ENCODE measurements around the gene MRO.
A peak's percentile ranks its signal among the peaks of the same experiment; 100 is the strongest.
"Not testable (repeated sequence)": the region's sequence is repeated elsewhere in the genome, so short reads cannot be mapped to it uniquely, and the experiment has no call there.

MRO gene

DNA sequence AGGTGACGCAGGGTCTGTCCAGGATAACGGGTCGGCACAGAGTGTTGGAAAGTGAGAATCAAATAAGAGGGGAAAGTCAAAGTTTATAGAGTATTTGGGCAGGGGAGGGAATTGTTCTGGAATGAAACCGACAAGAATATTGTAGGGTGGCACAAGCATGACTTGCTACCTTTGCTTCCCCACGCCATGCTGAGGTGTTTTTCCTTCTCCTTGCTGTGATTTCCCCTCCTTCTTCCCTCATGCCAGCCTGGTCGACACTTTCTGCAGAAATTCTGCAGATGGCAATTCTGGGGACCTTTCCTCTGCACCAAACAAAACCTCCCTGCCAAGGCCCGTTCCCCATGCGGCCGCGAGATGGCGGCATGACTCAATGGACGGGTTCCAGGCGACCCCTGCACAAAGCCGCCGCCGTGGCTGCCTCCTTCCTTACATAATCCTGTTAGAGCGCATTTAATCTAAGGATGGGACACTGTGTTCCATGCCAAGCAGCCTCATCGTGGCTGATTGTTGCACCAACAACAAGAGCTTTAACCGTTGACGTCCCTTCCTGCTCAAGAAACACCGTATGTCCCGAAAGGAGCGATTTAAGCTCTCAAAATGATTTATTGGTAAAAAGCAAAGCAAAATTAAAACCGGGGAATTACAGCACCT is at the start of gene MRO:
Gene MRO (minus strand): TSS at position 289 of the 651 bp plus-strand sequence. CDS start 10,616 bp downstream, outside the sequence.
- DNase-seq (ENCODE audit: low read depth), result peak; percentile 65

DNA sequence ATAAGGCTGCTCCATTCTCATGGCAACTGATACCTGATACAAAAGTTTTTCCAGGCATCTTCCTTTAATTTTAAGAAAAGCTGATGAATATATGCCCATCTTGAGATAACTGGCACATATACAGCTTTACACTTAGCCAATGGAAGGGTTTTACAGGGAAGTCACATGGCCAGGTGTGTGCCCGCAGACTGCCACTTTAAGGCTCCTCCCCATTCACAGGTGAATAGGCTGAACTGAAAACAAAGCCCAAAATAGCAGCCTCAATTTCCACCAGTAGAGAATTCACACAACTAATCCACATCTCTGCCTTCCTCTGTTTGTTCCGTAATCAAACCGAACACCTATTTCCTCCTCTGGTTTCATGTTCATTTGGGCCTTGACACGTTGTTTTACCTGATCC is 49.3 kb upstream of the MRO start:
- DNase-seq (ENCODE audit: low read depth), result no peak

DNA sequence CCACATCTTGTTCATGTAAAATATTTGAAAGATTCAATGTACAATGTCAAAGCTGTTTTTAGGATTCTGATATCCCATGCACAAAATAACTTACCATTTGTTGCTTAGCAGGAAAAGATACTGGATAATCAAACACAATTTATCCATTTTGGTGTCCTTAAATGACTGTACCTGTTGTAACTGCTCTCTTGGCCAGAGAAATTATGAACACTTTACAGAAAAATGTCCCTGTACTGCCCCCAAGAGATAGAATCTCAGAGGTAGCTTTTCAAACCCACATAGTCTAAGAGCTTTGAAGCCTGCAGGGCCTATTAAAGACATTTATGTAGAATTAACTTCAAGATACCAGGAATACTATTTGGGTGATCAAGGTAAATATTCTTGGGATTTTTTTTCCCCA is 46.9 kb upstream of the MRO start:
- no peak for DNase-seq (ENCODE audit: low read depth)

DNA sequence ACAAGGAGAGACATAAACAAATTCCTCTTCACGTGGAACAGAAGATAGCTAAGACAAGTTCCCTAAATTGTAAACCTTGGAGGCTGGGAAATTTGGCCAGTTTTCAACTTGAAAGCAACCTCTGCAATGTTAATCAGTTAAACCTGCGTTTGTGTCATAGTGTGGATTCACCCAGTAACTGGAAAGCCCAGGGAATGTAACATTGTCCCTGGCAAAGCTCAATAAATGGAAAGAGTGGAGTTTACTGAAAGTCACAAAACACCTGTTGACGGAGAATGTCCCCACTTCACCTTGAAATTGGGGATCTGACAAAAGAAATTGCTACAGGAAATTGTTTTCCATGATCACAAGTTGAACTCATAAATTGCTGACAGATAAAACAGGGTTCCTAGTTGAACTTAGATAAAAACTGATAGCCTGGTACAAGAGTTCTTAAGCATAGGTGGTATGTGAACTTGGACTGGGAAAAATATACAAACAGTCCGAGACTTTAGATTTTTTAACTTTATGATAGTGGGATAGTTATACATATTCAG is 44.1 kb upstream of the MRO start:
- DNase-seq (ENCODE audit: low read depth), result no peak

DNA sequence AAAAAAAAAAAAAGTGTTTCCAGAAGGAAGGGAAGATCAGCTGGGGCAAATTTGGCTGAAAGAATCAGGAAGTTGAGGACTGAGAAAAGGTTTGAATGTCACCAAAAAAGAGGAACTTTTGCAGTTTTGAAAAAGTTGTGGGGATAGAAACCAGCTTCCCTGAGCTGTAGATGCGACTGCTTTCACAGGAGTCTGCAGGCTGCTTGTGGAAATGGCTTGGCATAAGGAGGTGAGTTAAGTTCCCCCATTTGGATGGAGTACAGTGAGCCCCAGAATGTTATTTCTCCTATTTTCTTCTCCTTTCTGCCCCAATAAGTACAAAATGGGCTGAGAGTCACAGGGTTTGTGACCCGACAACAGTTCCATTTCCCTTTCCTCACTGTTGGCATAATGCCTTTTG is 42.6 kb upstream of the MRO start:
- no peak for DNase-seq (ENCODE audit: low read depth)

DNA sequence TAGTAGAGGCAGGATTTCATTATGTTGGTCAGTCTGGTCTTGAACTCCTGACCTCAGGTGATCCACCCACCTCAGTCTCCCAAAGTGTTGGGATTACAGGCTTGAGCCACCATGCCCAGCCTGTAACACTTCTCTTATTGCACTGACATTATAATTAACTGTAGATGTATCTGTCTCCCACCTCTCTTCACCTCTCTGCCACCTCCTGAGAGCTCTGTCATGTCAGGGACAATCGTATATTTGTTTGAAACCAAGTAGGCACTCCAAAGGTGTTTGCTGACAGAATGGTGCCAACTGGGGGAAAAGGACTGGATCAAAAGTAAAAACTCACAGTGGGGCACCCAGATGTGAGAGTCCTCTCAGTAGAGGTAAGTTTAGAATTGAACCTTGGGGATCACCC is 41.8 kb upstream of the MRO start:
- DNase-seq (ENCODE audit: low read depth), result no peak

DNA sequence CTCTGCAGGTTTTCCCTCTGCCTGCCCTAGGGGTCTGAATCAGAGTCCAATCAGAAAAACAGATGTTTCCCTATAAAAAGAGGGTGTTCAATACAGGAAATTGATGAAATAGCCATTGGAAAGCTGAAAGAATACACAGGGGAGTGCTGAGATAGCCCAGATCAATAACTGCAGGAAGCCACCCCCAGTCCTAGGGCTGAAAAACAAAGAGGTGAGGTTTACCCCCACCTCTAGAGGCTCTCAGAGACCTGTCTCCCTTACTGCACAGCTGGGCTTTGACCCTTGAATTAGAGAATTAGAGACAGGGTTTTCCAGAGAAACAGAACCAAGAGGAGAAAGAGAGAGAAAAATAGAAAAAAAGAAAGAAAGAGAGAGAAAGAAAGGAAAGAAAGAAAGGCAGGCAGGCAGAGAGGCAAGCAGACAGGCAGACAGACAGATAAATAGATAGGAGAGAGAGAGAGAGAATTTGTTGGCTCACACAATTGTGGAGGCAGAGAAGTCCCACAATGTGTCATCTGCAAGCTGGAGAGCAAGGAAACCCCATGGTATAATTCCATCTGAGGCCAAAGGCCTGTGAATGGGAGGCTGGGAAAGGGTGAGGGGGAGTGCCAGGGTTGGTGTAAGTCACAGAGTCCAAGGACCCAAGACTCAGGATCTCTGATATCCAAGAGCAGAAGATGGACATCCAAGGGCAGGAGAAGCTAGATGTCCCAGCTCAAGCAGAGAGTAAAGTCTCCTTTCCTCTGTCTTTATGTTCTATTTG is 40.2 kb upstream of the MRO start:
- DNase-seq (ENCODE audit: low read depth), result no peak

DNA sequence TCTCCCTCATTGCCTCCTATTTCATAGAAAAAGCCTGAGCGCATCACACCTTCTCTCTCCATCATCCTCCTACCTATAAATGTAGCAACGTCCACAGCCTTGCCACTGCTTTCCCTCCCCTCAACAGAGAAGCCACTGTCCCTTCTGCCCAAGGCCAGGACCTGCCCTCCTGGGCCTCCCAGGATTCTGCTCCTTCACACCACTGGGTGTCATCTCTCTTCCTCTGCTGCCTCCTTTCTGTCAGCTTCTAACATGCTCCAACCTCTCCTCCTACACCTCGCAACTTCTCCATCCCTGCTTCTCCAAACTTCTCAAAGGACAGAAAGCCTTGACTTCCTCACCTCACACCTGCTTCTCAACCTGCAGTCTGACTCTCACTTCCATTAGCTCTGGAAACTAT is 37.9 kb upstream of the MRO start:
- no peak for DNase-seq (ENCODE audit: low read depth)

DNA sequence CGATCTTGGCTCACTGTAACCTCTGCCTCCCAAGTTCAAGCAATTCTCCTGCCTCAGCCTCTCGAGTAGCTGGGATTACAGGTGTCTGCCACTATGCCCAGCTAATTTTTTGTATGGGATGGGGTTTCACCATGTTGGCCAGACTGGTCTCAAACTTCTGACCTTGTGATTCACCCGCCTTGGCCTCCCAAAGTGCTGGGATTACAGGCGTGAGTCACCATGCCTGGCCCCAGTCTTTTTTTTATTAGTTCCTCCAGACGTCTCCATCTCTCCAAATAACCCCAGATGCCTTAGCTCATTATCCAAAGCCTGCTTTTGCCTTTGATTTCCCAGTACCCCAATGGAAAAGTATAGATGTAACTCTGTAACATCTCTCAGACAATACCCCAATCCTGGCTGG is 37.4 kb upstream of the MRO start:
- DNase-seq (ENCODE audit: low read depth), result not testable (repeated sequence)

DNA sequence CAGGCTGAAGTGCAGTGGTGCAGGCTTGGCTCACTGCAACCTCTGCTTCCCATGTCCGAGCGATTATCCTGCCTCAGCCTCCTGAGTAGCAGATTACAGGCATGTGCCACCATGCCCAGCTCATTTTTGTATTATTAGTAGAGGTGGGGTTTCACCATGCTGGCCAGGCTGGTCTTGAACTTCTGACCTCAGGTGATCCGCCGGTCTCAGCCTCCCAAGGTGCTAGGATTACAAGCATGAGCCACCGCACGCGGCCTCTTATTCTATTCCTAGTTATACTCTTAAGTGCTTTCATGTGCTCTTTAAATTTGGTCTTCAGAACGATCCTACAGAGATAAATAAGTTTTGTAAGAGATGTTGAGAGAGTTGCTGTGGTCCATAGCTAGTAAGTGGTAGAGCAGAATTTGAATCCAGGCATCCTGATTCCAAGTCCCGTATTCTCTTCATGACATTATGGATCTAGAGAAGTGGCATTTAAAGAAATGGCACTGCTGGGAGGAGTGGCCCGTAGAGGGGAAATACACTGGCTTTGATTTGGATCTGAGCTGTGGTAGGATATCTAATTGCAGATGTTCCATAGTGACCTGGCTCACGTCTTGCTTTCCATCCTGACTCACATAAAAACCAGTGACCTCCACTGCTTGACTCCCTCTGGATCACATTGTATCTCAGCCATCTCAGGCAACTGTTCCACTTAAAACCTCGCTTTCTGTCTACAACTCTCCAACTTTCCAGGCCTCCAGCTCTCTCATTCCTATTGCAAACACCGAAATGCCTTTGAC is 36.4 kb upstream of the MRO start:
- DNase-seq (ENCODE audit: low read depth), result no peak

DNA sequence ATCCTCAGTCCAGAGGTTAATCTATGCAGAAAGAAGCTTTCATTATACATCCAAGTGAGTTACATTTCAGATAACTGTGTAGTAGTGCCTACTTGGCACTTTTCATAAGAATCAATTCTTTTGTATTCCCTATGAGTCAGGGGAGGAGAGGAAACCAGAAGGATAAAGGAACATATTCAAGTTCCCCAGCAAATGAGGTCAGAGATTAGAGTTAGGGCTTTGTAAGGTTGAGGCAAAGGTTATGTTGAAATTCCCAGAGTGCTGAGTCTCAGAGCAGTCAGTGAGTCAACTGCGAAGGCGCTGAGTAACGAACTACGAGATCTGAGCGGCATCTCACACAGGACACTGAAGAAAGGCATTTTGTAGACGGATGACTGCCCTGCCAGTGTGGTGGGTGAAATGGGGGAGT is 34.1 kb upstream of the MRO start:
- no peak for DNase-seq (ENCODE audit: low read depth)

DNA sequence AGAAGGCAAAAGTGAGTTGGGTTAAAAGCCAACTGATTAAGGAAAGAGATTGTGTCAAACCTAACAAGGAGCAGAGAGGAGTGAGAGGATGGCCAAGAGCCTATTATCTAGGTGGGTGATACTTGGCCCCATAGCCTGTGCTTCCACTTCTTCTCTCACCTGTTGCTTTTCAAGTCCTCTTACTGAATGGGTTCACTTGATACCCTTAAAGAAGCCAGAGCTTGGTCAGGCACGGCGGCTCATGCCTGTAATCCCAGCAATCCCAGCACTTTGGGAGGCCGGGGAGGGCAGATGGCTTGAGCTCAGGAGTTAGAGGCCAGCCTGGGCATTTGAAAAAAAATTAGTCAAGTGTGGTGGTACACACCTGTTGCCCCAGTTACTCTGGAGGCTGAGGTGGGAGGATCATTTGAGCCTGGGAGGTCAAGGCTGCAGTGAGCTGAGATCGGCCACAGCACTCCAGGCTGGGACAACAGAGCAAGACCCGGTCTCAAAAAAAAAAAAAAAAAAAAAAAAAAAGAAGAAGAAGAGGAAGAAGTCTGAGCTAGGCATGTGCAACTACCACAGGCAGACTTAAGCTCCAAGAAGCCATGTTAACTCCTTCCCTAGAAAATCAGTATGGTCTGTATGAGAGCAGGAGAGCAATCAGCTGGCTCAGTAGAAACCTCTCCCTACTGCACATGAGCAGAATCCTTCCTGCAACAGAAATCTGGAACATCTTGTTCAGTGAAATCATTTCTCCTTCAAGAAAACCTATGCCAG is 30.7 kb upstream of the MRO start:
- DNase-seq (ENCODE audit: low read depth), result no peak

DNA sequence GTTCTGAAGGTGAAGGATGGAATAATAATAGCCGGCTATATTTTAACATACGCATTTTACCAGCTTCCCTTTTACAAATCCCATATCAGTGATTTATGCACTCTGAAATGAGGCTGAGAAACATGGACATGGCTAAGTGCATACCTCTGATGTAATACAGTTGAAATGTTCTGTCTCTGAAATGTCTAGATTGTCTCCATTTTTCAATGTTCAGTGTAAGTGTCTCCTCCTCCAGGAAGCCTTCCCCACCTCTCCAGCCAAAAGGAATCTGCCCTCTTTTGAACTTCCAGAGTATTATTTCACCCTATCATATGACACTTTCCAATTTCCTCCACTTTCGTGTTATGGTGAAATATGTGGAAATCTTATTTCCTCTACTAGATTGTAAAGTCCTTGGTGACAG is 29.6 kb upstream of the MRO start:
- DNase-seq (ENCODE audit: low read depth), result no peak

DNA sequence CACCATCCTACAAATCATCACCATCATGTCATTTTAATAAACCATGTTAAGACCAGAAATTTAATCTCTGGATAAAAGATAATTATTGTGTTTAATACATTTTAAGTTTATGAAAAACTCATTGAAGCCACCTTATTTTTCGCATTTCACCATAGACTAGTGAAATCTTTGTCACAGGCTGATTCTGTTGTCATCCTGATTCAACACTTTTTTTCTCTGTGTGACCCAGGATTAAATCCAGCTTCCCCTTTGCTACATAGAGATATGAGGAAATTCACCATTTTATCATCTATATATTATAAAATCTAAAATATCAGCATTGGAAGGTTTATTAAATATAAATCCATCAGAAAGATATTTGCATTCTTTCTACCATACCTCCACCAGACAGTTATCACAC is 29.2 kb upstream of the MRO start:
- DNase-seq (ENCODE audit: low read depth), result no peak

DNA sequence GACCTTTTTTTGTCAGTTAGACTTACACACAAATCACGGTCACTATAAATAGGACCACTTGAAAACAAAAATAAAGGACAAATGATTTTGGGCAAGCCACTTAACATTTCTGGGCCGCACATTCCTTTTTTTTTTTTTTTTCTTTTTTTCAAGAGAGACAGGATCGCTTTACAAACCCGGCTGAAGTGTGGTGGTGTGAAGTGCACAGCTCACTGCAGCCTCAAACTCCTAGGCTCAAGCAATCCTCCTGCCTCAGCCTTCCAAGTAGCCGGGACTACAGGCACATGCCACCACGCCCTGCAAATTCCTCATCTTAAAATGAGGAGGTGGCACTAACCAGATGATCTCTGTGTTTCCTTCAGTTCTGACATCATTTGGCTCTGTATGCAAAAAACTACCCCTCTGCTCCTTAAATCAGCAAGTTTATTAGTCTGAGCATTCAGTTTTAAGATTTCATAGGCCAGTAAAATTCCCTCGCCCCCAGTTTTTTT is 28.3 kb upstream of the MRO start:
- DNase-seq (ENCODE audit: low read depth), result no peak

DNA sequence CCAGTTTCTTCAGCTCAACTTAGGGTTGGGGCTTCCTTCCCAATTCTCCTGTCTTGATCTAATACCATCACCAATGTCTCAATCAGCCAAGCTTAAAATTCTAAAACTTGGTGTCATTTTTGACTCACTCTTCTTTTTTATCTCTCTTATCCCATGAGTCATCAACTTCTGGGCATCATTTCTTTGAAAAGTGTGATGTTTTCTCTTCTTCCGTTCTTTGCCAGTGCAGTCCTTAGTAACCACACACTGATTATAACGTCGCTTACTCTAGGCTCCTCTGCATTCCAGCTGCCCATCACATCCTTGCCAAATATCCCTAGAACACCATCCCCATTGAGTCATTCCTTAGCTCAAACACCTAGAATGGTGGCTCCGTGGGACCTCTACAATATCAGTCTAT is 27.4 kb upstream of the MRO start:
- DNase-seq (ENCODE audit: low read depth), result no peak

DNA sequence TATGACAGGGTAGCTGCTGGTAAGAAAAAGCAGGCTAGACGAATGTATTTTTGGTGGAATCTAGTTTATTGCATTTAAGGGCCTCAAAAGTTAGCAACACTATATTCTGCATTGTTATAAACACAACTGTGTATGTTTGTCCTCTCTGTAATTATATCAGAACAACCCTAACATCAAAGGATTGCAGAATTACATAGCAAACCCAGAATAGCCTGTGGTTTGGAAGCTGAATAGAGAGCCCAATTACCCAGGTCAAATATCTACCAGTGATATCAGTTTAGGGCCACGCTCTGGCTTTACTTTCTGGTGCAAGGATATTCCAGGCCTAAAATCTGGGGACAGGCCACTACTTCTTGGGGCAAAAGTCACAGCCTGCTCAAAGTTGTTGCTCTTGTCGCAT is 25.1 kb upstream of the MRO start:
- DNase-seq (ENCODE audit: low read depth), result no peak

DNA sequence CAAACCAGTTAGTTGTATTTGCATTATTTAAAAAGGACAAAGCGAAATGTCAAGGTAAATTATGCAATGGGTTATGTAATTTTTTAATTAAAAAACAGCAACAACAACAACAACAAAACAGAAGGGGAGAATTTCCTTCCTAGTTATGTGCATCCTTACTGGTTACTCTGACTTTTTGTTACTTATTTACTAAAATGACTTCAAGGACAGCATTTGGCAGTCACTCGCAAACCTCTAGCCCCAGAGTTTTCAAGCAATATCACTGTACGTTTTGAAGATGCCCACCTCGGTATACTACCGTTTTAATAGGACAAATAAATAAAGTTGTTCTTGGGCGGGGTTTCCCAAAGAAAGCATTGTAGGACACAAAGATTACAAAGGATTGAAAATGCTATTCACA is 24.7 kb upstream of the MRO start:
- DNase-seq (ENCODE audit: low read depth), result no peak

DNA sequence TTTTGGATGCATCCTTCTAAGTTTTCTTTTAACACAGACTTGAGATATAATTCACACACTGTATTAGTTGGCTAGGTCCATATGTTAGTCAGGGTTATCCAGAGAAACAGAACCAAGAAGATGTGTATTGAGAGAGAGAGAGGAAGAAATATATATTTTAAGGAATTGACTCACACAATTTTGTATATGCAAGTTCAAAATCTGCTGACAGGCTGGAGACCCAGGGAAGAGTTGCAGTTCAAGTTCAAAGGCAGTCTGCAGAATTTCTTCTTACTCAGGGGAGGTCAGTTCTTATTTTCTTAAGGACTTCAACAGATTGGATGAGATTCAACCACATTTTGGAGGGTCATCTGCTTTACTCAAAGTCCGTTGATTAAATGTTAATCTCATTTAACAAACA is 23.0 kb upstream of the MRO start:
- DNase-seq (ENCODE audit: low read depth), result no peak

DNA sequence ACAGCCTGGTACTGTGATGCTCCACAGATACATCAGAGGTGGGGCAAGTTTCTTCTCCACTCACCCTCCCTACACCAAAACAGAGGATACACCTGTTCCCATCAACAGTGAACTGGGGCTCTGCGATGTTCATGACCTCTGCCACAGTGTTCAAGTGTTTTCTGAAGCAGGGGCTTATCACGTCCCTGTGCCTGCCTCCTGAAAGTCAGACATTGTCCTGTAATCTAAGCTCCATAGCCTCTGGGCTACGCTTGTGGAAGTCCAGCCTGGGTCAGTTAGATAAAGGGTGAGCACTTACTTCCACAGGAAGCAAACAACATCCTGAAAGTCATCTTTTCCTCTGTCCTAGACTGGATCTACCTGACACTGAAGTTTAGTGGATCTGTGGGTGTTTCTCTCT is 20.2 kb upstream of the MRO start:
- no peak for DNase-seq (ENCODE audit: low read depth)

DNA sequence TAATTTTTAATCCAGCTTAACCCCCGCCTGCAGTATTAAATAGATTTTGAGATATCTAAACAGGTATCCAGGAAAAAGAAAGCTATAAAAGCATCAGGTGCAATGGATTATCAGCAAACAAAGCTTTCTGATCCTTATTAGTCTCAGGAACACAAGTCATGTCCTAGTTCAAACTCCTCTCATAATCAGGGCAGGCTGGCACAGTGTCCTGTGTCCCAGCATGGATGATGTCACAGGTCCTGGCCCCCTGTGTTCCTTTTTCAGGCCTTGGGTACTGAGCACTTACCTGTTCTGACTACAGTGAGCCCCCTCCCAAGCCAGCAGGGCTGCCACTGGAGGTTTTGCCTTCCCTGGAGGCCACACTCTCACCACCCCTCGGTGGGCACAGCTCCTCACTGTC is 19.5 kb upstream of the MRO start:
- DNase-seq (ENCODE audit: low read depth), result no peak

DNA sequence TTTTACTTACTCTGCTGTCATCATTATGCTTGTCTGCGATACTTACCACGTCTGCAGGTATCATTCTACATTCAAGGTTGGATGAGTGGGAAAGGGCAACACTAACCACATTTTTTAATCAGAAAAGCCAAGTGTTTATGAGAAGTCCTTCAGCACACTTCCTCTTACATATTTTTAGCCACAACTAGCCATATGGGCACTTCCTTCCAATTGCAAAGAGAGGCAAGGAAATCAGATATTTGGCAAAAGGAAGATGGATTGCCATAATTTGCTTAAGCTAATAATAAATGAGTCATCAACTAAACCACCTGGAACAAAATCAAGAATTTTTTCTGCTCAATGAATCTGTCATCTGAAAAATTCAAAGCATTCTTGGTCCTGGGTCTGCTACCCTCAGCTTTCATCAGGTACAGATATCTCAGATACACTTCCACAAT is 16.7 kb upstream of the MRO start:
- no peak for DNase-seq (ENCODE audit: low read depth)
